DND-41 (cell line): Measurements from ENCODE around the gene NRF1.

Experiments used
- CTCF ChIP-seq: IDR thresholded peaks from 2 replicates; pipeline ENCODE4 v1.5.1; 2012; ENCODE audit warnings: borderline replicate concordance, low read length, moderate library complexity, mild to moderate bottlenecking; ENCODE audit not compliant: poor library complexity, severe bottlenecking; ENCODE audit errors: extremely low read depth
- EZH2 ChIP-seq: IDR thresholded peaks from 3 replicates; pipeline ENCODE4 v1.6.1; 2012; ENCODE audit warnings: borderline replicate concordance, low read depth, mild to moderate bottlenecking, moderate library complexity, low read length, inconsistent platforms; ENCODE audit not compliant: severe bottlenecking

DNA sequence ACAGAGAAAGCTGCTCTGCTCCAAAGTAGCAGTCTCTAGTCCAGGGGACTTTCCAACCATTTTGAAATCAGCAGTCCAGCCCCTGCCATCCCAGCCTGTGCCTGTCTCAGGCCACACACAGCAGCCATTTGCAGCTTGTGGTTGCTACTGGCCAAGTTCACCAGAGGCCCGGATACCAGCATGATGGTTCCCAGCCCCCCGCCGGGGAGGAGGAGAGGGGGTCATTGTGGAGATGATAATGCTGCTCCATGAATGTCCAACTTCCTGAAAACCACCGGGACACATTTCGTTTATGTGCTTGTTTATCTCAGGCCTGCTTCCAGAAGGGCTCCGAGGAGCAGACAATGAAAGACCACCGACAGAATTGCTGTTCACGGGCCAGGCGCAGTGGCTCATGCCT lies 181.2 kb downstream of the NRF1 start:
- TF ChIP-seq CTCF (no peak), EZH2 (no peak)
